Natural killer cell treated with Interleukin-12 subunit alpha and Interleukin-12 subunit beta and Interleukin-15 and Interleukin-18, amount 100 ng/mL, for 72 hours (primary cell): ENCODE measurements around the gene TIPIN. TPM values are rescaled to one million over a fixed set of nuclear protein-coding genes. Genes with fewer than 3 reads are reported as not detected.

Source experiments
- ATAC-seq, 2 donors: fragments of 150-1000 bp; cut with Tn5 transposase in 1 of 2; sonication (Bioruptor Pico), chemical (Tn5 transposase) in 1 of 2; 2 replicates each; pipeline ENCODE4 v1.10.0; 2021
- DNase-seq: peaks from one replicate; pipeline ENCODE4 v3.0.0; 2022; ENCODE audit warnings: low spot score
- H3K27ac Mint-ChIP-seq, 2 donors: 1 replicate in 1 of 2; 2 replicates in 1 of 2; pipeline ENCODE4 v1.8.0; 2022; ENCODE audit warnings: mixed read lengths in 2 of 2, mild to moderate bottlenecking in 1 of 2, moderate library complexity in 1 of 2
- H3K27me3 Mint-ChIP-seq, 2 donors: 1 replicate in 1 of 2; 2 replicates in 1 of 2; pipeline ENCODE4 v1.8.0; 2022; ENCODE audit warnings: mixed read lengths in 2 of 2
- H3K36me3 Mint-ChIP-seq: one replicate; pipeline ENCODE4 v1.8.0; 2022; ENCODE audit warnings: mixed read lengths
- H3K4me1 Mint-ChIP-seq, 2 donors: 1 replicate in 1 of 2; 2 replicates in 1 of 2; pipeline ENCODE4 v1.8.0; 2022; ENCODE audit warnings: low read depth in 2 of 2, mixed read lengths in 2 of 2, mild to moderate bottlenecking in 1 of 2
- H3K4me3 Mint-ChIP-seq: one replicate; pipeline ENCODE4 v1.8.0; 2022; ENCODE audit warnings: mixed read lengths
- H3K9me3 Mint-ChIP-seq: 2 replicates; pipeline ENCODE4 v1.8.0; 2022; ENCODE audit warnings: mixed read lengths
- total RNA-seq, 2 donors: library from RNA; stranded (reverse); gene quantifications; one replicate each; pipeline ENCODE4 v1.2.3, GENCODE V29; 2022

Gene TIPIN
- total RNA-seq, 2 donors from 2014 or later, result 28.4 to 56.3 TPM

- no peak for DNase-seq
- ATAC-seq, result no peak
- H3K27ac Mint-ChIP-seq, result no peak overlapping the region
- peaks cover 11 to 16% of the 10 kb centered on the region in 2 donors for H3K4me1 Mint-ChIP-seq
- no peaks in the 10 kb centered on the region for H3K27me3 Mint-ChIP-seq
- H3K9me3 Mint-ChIP-seq, result no peaks in the 10 kb centered on the region
- no peaks in the 10 kb centered on the region for H3K36me3 Mint-ChIP-seq
- H3K4me3 Mint-ChIP-seq, result no peak overlapping the region
Measured at GRCh38 chr15:66287461-66288057, 68.9 kb downstream of the TIPIN start.

Other genes starting within 250 kb of the TIPIN start
- not detected for gene MEGF11, start 102.9 kb downstream of the TIPIN start, total RNA-seq
- gene DIS3L, start 63.1 kb downstream of the TIPIN start, total RNA-seq, result 10 to 100 TPM; 20.5 to 35.9 TPM
- gene MAP2K1, start 30.2 kb upstream of the TIPIN start, total RNA-seq, result 100 to 1,000 TPM; 121 to 134 TPM
- 10 to 100 TPM; 21.8 to 30.8 TPM for gene SNAPC5, start 141.1 kb upstream of the TIPIN start, total RNA-seq
- gene RPL4, start 148.2 kb upstream of the TIPIN start, total RNA-seq, result 1,000 to 10,000 TPM; 1,786 to 1,827 TPM
- 10 to 100 TPM; 24.6 to 45.0 TPM for gene ZWILCH, start 148.6 kb upstream of the TIPIN start, total RNA-seq
- gene LCTL, start 209.3 kb upstream of the TIPIN start, total RNA-seq, result not detected